ENCODE results near the gene WDR20. TPM values are rescaled to one million over a fixed set of nuclear protein-coding genes. Genes with fewer than 3 reads are reported as not detected.

Gene WDR20
- total and polyA plus RNA-seq, 11 donors, result 10.4 to 26.5 (median 19.5) TPM

DNA sequence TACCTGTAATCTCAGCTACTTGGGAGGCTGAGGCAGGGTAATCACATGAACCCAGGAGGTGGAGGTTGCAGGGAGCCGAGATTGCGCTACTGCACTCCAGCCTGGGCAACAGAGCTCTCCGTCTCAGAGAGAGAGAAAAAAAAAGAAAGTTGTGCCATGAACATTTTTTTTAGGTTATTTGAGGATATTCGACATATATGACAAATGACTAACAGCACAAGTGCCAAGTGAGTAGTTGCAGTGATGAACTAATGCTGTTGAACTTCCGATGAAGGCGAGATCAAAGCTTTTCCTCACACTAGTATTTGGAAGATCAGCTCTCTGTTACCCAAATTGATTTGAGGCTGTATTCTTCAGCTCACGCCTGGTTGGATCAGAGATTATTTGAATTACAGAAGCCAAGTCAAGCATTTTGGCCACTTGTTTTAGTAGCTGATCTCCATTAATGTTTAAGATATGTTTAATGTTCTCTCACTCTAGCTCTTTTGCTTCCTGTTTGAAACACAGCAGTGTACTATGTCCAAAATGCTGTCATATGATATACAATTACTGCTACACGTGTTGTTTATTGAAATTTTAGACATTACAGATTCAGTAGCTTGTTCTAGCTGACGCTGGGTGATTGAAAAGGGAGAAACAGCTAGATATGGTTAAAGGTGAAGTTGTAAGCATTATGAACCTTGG, 43.4 kb downstream of the WDR20 start:
- intact Hi-C loops (cut with DNase I), result no loop called here
- ATAC-seq (no peak), DNase-seq (no peak)
- TF ChIP-seq POLR2A (IDR thresholded peaks at IDR 0.05) (no peak), CTCF (IDR thresholded peaks at IDR 0.05) (no peak)
- Histone ChIP-seq H3K27me3 (no peaks in the 10 kb centered on the region), H3K4me3 (no peak overlapping the region), H3K36me3 (peaks cover 0 to 5% (median 0%) of the 10 kb centered on the region in 9 donors), H3K9me3 (no peaks in the 10 kb centered on the region), H3K4me1 (peaks cover 0 to 57% (median 39%) of the 10 kb centered on the region in 12 donors), H3K27ac (no peak overlapping the region)
- WGBS, 4 donors, result 73 to 85% (median 79%) methylated on average over 9 of the region's 9 CpGs

DNA sequence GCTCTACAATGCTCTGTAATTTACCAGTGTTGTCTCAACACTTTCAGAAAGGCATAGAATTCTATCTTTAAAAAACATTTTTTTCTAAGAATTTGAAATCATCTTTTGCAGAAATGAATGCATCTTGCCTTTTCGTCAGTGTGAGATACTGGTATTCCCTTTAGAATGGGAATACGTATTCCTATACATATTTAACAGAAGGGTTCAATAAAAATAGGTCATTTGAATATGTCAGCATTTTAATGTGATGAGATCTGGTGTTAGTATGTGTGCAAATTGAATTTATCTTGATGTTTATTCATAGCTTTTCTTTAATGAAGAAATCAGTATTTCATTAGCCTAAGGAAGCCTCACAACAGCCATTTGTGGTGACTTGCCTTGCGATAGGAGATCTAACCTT, 44.2 kb downstream of the WDR20 start:
- no peak for ATAC-seq
- WGBS, 4 donors, result 92 to 97% (median 95%) methylated on average over 3 of the region's 3 CpGs

GRCh38 chr14:102184316-102185035, 44.8 kb downstream of the WDR20 start:
- Histone ChIP-seq H3K36me3 (no peaks in the 10 kb centered on the region), H3K4me3 (no peak overlapping the region), H3K27ac (no peak overlapping the region), H3K9me3 (no peaks in the 10 kb centered on the region), H3K27me3 (no peaks in the 10 kb centered on the region), H3K4me1 (peaks cover 0 to 61% (median 42%) of the 10 kb centered on the region in 12 donors)
- TF ChIP-seq CTCF (IDR thresholded peaks at IDR 0.05) (no peak), POLR2A (IDR thresholded peaks at IDR 0.05) (no peak)
- DNase-seq (no peak), ATAC-seq (no peak)
- WGBS, 4 donors, result 82 to 85% (median 84%) methylated on average over 14 of the region's 14 CpGs
- intact Hi-C loops (cut with DNase I), result no loop called here

More for the DNA sequence above, 44.2 kb downstream of the WDR20 start:
- Histone ChIP-seq H3K4me3 (no peak overlapping the region), H3K4me1 (peaks cover 0 to 60% (median 42%) of the 10 kb centered on the region in 12 donors), H3K9me3 (no peaks in the 10 kb centered on the region), H3K27ac (no peak overlapping the region), H3K36me3 (peaks cover 0 to under 1% (median 0%) of the 10 kb centered on the region in 9 donors), H3K27me3 (no peaks in the 10 kb centered on the region)
- intact Hi-C loops (cut with DNase I), result no loop called here
- DNase-seq, result no peak
- TF ChIP-seq POLR2A (IDR thresholded peaks at IDR 0.05) (no peak), CTCF (IDR thresholded peaks at IDR 0.05) (no peak)

GRCh38 chr14:102185360-102185759, 45.7 kb downstream of the WDR20 start:
- intact Hi-C loops (cut with DNase I), result no loop called here
- Histone ChIP-seq H3K4me1 (peaks cover 0 to 57% (median 40%) of the 10 kb centered on the region in 12 donors), H3K36me3 (no peaks in the 10 kb centered on the region), H3K4me3 (no peak overlapping the region), H3K9me3 (no peaks in the 10 kb centered on the region), H3K27ac (no peak overlapping the region), H3K27me3 (no peaks in the 10 kb centered on the region)
- ATAC-seq (no peak), DNase-seq (no peak)
- 90 to 95% (median 93%) methylated on average over 8 of the region's 8 CpGs for WGBS, 4 donors
- TF ChIP-seq CTCF (IDR thresholded peaks at IDR 0.05) (no peak), POLR2A (IDR thresholded peaks at IDR 0.05) (no peak)
